GM19239 (cell line): Measurements from ENCODE around the gene OSGIN1.
"Not testable (repeated sequence)": the region's sequence is repeated elsewhere in the genome, so short reads cannot be mapped to it uniquely, and the experiment has no call there.

ENCODE experiments used
- DNase-seq: peaks from one replicate; pipeline ENCODE4 v3.0.0; 2011; ENCODE audit warnings: low spot score; ENCODE audit not compliant: insufficient read length
- FAIRE-seq: peaks from 2 replicates; lab custom pipeline; 2011; peaks lifted over from hg19 to GRCh38; lab: Jason Lieb, UNC

The OSGIN1 gene

GRCh38 chr16:83940119-83940518 is 12.9 kb upstream of the OSGIN1 start:
- no peak for DNase-seq
- no peak for FAIRE-seq

GRCh38 chr16:83940630-83941378 is 12.2 kb upstream of the OSGIN1 start:
- DNase-seq (no peak), FAIRE-seq (no peak)

GRCh38 chr16:83941546-83941945 is 11.5 kb upstream of the OSGIN1 start:
- not testable (repeated sequence) for FAIRE-seq

GRCh38 chr16:83942074-83942473 is 11.0 kb upstream of the OSGIN1 start:
- no peak for DNase-seq
- FAIRE-seq: no peak

More at GRCh38 chr16:83941546-83941945, 11.5 kb upstream of the OSGIN1 start:
- DNase-seq: not testable (repeated sequence)

GRCh38 chr16:83942815-83943515 is 10.1 kb upstream of the OSGIN1 start:
- DNase-seq: no peak
- FAIRE-seq: no peak

GRCh38 chr16:83943516-83944050 is 9.5 kb upstream of the OSGIN1 start:
- FAIRE-seq: no peak

GRCh38 chr16:83945587-83945986 is 7.5 kb upstream of the OSGIN1 start:
- FAIRE-seq (no peak), DNase-seq (no peak)

More at GRCh38 chr16:83943516-83944050, 9.5 kb upstream of the OSGIN1 start:
- no peak for DNase-seq

GRCh38 chr16:83946154-83946780 is 6.8 kb upstream of the OSGIN1 start:
- DNase-seq (no peak), FAIRE-seq (no peak)

- DNase-seq (no peak), FAIRE-seq (no peak)
Observed at GRCh38 chr16:83946781-83947566, 6.1 kb upstream of the OSGIN1 start.

- FAIRE-seq: no peak
Observed at GRCh38 chr16:83947642-83948234, 5.3 kb upstream of the OSGIN1 start.

GRCh38 chr16:83948914-83949723 is 3.9 kb upstream of the OSGIN1 start:
- DNase-seq (no peak), FAIRE-seq (no peak)

More at GRCh38 chr16:83947642-83948234, 5.3 kb upstream of the OSGIN1 start:
- no peak for DNase-seq

- no peak for DNase-seq
Observed at GRCh38 chr16:83949724-83950001, 3.4 kb upstream of the OSGIN1 start.

GRCh38 chr16:83950862-83951399 is 2.1 kb upstream of the OSGIN1 start:
- DNase-seq, FAIRE-seq: not testable (repeated sequence)

More at GRCh38 chr16:83949724-83950001, 3.4 kb upstream of the OSGIN1 start:
- FAIRE-seq: no peak

GRCh38 chr16:83951544-83951943 is 1.5 kb upstream of the OSGIN1 start:
- no peak for DNase-seq
- no peak for FAIRE-seq

GRCh38 chr16:83952587-83952939 is 477 bp upstream of the OSGIN1 start:
- DNase-seq: no peak
- FAIRE-seq: no peak

GRCh38 chr16:83953796-83954576 is 946 bp downstream of the OSGIN1 start:
- no peak for FAIRE-seq
- DNase-seq: peak; percentile 48

- no peak for DNase-seq
- FAIRE-seq: no peak
Observed at GRCh38 chr16:83954577-83955016, 1.6 kb downstream of the OSGIN1 start.
